Gastrocnemius medialis (tissue), 4 donors: ENCODE measurements around the gene HLA-DMA.

Experiments used
- CTCF ChIP-seq, 5 experiments: fragments of 450-650 bp in 3 of 5; fragments of 200-600 bp in 2 of 5; sonication (generic) in 2 of 5; IDR thresholded peaks in 4 of 5; conservative IDR thresholded peaks in 1 of 5; 1 replicate in 4 of 5; 2 replicates in 1 of 5; pipeline ENCODE4 v1.5.1; 2016 to 2019; ENCODE audit warnings: antibody characterized with exemption in 5 of 5, mild to moderate bottlenecking in 3 of 5, moderate library complexity in 3 of 5
- POLR2A ChIP-seq, 2 donors: fragments of 450-650 bp; IDR thresholded peaks; one replicate each; pipeline ENCODE4 v1.6.1; 2017; ENCODE audit warnings: antibody characterized with exemption in 2 of 2, mild to moderate bottlenecking in 2 of 2, moderate library complexity in 2 of 2

GRCh38 chr6:32905078-32905477 lies 47.8 kb downstream of the HLA-DMA start:
- no peak for TF ChIP-seq CTCF (IDR thresholded peaks at IDR 0.05 in 4 of 5, conservative IDR thresholded peaks at IDR 0.05 in 1 of 5)
- TF ChIP-seq POLR2A (IDR thresholded peaks at IDR 0.05), result no peak
